Measurements from ENCODE around the gene RBP3. TPM values are rescaled to one million over a fixed set of nuclear protein-coding genes. Genes with fewer than 3 reads are reported as not detected.

Gene RBP3
- total RNA-seq, 1 experiment from 2014 or later = not detected

- DNase-seq = no peak
- H3K4me1 Mint-ChIP-seq = peaks cover 28 to 29% of the 10 kb centered on the region in 2 experiments
- no peaks in the 10 kb centered on the region; a peak in 1 of 7 replicates for H3K36me3 Mint-ChIP-seq (ENCODE audit: insufficient read depth in 1 of 3, low read depth in 3 of 3)
These were observed 57.8 kb downstream of the RBP3 start for GRCh38 chr10:47405857-47406547.

More at GRCh38 chr10:47405857-47406547, 57.8 kb downstream of the RBP3 start:
- H3K4ac ChIP-seq (ENCODE audit: low read depth, low read length) = no peak overlapping the region
- H2BK120ac ChIP-seq (ENCODE audit: low read depth, low read length, poor library complexity, severe bottlenecking) = no peak overlapping the region
- peaks cover 11% of the 10 kb centered on the region for H3K27me3 Mint-ChIP-seq (ENCODE audit: low read depth)
- no peak overlapping the region for H3K4me2 ChIP-seq (ENCODE audit: insufficient read depth, insufficient read length, low read length)
- no peaks in the 10 kb centered on the region for H4K20me1 ChIP-seq (ENCODE audit: control insufficient read depth, insufficient read depth, insufficient read length)
- no peaks in the 10 kb centered on the region for H3K79me1 ChIP-seq (ENCODE audit: insufficient read depth, low read depth, low read length, poor library complexity, severe bottlenecking)
- H2BK20ac ChIP-seq (ENCODE audit: low read depth, low read length, poor library complexity, severe bottlenecking) = no peak overlapping the region
- no peak overlapping the region for H3K56ac ChIP-seq (ENCODE audit: insufficient read length, low read depth, low read length)
- no peak overlapping the region for H3K18ac ChIP-seq (ENCODE audit: insufficient read length, low read depth, low read length)
- no peak overlapping the region for H2BK5ac ChIP-seq (ENCODE audit: insufficient read length, low read length)
- H2AFZ ChIP-seq (ENCODE audit: low read length) = no peak overlapping the region
- H3K23ac ChIP-seq (ENCODE audit: insufficient read length, low read depth, low read length) = no peak overlapping the region
- no peak overlapping the region for H2BK15ac ChIP-seq (ENCODE audit: low read depth, low read length)
- H3K9me3 Mint-ChIP-seq = no peaks in the 10 kb centered on the region; a peak in 1 of 5 replicates
- peaks cover 4% of the 10 kb centered on the region; the same call in 1 of the 2 replicates for H3K4me1 ChIP-seq (ENCODE audit: insufficient read depth, low read length)
- no peak overlapping the region for H4K8ac ChIP-seq (replicated peaks; ENCODE audit: insufficient read length, low read depth, low read length)
- no peak overlapping the region for H4K5ac ChIP-seq (ENCODE audit: insufficient read length, low read depth, low read length)
- H3K27ac Mint-ChIP-seq = no peak overlapping the region
- no peaks in the 10 kb centered on the region for H3K23me2 ChIP-seq (ENCODE audit: insufficient read length, low read depth, low read length, poor library complexity, severe bottlenecking)
- H2BK12ac ChIP-seq (ENCODE audit: insufficient read length, low read depth, low read length) = no peak overlapping the region
- no peaks in the 10 kb centered on the region for H3K27me3 ChIP-seq (ENCODE audit: insufficient read depth, low read length)
- H4K91ac ChIP-seq (ENCODE audit: insufficient read length, low read depth, low read length) = no peak overlapping the region
- WGBS (ENCODE audit: extremely low coverage, insufficient read length, low lambda C conversion rate) = no CpG with 5 or more reads among the region's 11 CpGs
- no peak overlapping the region for H3K27ac ChIP-seq (ENCODE audit: insufficient read length, low read depth, low read length)
- H3K4me3 Mint-ChIP-seq = no peak overlapping the region
- TF ChIP-seq, protein P1, sequence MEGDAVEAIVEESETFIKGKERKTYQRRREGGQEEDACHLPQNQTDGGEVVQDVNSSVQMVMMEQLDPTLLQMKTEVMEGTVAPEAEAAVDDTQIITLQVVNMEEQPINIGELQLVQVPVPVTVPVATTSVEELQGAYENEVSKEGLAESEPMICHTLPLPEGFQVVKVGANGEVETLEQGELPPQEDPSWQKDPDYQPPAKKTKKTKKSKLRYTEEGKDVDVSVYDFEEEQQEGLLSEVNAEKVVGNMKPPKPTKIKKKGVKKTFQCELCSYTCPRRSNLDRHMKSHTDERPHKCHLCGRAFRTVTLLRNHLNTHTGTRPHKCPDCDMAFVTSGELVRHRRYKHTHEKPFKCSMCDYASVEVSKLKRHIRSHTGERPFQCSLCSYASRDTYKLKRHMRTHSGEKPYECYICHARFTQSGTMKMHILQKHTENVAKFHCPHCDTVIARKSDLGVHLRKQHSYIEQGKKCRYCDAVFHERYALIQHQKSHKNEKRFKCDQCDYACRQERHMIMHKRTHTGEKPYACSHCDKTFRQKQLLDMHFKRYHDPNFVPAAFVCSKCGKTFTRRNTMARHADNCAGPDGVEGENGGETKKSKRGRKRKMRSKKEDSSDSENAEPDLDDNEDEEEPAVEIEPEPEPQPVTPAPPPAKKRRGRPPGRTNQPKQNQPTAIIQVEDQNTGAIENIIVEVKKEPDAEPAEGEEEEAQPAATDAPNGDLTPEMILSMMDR (conservative IDR thresholded peaks at IDR 0.05) = no peak
- H3K9me3 ChIP-seq (ENCODE audit: control insufficient read depth, low read depth, low read length) = no peaks in the 10 kb centered on the region
- no peak overlapping the region for H2AK5ac ChIP-seq (ENCODE audit: insufficient read length, low read length)
- H3K14ac ChIP-seq (ENCODE audit: insufficient read depth, low read length) = no peak overlapping the region
- H3K9ac ChIP-seq (ENCODE audit: extremely low read depth, insufficient read length, low read length) = no peak overlapping the region
- no peak overlapping the region for H3T11ph ChIP-seq (ENCODE audit: low read length)
- H3K79me2 ChIP-seq (ENCODE audit: insufficient read depth, low read length) = no peaks in the 10 kb centered on the region
